ENCODE measurements around the gene TRIM9. TPM values are rescaled to one million over a fixed set of nuclear protein-coding genes. Genes with fewer than 3 reads are reported as not detected.
A peak's percentile ranks its signal among the peaks of the same experiment; 100 is the strongest.
"Not testable (repeated sequence)": the region's sequence is repeated elsewhere in the genome, so short reads cannot be mapped to it uniquely, and the experiment has no call there.

TRIM9 gene
- total RNA-seq, 1 experiment from 2014 or later, result 0.63 TPM

DNA sequence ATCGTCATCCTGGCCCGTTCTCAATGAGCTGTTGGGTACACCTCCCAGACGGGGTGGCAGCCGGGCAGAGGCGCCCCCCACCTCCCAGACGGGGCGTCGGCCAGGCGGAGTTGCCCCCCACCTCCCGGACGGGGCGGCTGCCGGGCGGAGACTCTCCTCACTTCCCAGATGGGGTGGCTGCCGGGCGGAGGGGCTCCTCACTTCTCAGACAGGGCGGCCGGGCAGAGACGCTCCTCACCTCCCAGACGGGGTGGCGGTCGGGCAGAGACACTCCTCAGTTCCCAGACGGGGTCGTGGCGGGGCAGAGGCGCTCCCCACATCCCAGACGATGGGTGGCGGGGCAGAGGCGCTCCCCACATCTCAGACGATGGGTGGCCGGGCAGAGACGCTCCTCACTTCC, 138.5 kb downstream of the TRIM9 start:
- not testable (repeated sequence) for H3K4me3 ChIP-seq (ENCODE audit: low read length); DNase-seq; H3K4me2 ChIP-seq (ENCODE audit: low read depth, low read length, poor library complexity, severe bottlenecking); H3K36me3 ChIP-seq (ENCODE audit: insufficient read depth, low read length); H3K9me3 ChIP-seq (ENCODE audit: low read length); H2AFZ ChIP-seq (ENCODE audit: low read length); H3K9me2 ChIP-seq (replicated peaks; ENCODE audit: insufficient read depth, low read length); H4K20me1 ChIP-seq (ENCODE audit: insufficient read depth, low read depth, low read length); H3K27ac ChIP-seq (ENCODE audit: low read length); H3K79me2 ChIP-seq (ENCODE audit: low read length); H3K9ac ChIP-seq (ENCODE audit: low read length); H3K4me1 ChIP-seq (ENCODE audit: low read length); H3K27me3 ChIP-seq (ENCODE audit: low read length)

DNA sequence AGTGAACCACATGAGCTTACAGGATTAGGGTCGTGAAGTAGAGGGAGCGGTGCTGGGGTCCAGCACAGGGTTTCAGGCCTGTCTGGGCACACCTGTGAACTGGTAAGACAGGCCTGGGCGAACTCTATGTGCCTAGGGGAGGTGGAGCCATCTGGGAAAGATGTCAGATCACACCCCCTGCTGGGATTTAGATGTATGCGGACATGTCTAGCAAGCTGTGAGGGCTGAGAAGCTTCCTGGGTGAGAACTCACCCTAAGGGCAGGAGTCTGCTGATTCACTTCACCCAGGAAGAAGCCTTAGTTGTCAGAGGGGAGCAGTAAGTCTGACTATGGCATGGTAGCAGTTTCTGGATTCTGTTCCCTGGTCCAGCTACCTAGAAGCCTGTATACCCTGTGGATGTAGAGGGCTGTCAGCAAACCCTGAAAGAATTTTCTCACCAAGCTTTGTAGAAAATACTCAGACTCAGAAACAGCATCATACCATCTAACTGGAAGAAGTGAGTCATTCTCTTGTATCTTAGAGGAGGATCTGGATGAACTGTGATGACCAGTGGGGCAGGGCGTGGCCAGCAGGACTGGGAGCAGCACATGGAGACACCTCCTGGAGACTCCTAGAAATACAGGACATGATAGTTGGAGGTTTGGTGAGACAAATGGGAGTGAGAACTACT, 139.4 kb downstream of the TRIM9 start:
- DNase-seq, result no peak
- Histone ChIP-seq H4K20me1 (ENCODE audit: insufficient read depth, low read depth, low read length) (no peaks in the 10 kb centered on the region), H3K27ac (ENCODE audit: low read length) (no peak overlapping the region), H3K4me1 (ENCODE audit: low read length) (no peaks in the 10 kb centered on the region), H3K79me2 (ENCODE audit: low read length) (no peaks in the 10 kb centered on the region), H3K4me2 (ENCODE audit: low read depth, low read length, poor library complexity, severe bottlenecking) (no peak overlapping the region), H3K9ac (ENCODE audit: low read length) (no peak overlapping the region), H3K27me3 (ENCODE audit: low read length) (no peaks in the 10 kb centered on the region), H3K9me2 (replicated peaks; ENCODE audit: insufficient read depth, low read length) (no peaks in the 10 kb centered on the region), H3K4me3 (ENCODE audit: low read length) (no peak overlapping the region), H3K9me3 (ENCODE audit: low read length) (no peaks in the 10 kb centered on the region), H3K36me3 (ENCODE audit: insufficient read depth, low read length) (no peaks in the 10 kb centered on the region), H2AFZ (ENCODE audit: low read length) (no peak overlapping the region)

DNA sequence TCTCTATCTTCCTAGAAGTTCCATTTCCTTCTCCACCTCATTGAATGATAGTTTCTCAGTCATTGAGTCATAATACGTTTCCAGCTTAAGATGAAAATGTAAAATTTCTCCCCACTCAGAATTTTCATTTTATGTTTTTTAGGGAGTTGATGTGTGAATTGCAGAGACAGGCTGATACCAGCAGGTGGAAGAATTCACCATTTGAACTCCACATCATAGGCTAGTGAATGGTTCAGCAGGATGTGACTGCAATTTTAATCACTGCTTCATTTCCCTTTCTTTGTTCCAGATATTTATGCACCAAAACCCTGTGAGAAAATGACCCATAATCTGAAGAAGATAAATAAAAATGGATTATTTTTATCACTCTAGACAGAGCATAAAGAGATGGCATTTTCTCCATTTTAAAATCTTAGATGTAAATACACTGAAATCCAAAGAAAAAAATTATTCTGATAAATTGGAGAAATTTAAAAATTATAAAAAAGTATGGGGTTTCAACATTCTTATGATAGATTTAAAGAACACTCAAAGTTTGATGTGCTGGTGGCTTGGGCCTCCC, 140.0 kb downstream of the TRIM9 start:
- Histone ChIP-seq H4K20me1 (ENCODE audit: insufficient read depth, low read depth, low read length) (no peaks in the 10 kb centered on the region), H3K9ac (ENCODE audit: low read length) (no peak overlapping the region), H3K36me3 (ENCODE audit: insufficient read depth, low read length) (no peaks in the 10 kb centered on the region), H3K27ac (ENCODE audit: low read length) (no peak overlapping the region), H3K4me1 (ENCODE audit: low read length) (no peaks in the 10 kb centered on the region), H3K27me3 (ENCODE audit: low read length) (no peaks in the 10 kb centered on the region), H3K4me2 (ENCODE audit: low read depth, low read length, poor library complexity, severe bottlenecking) (no peak overlapping the region), H3K4me3 (ENCODE audit: low read length) (no peak overlapping the region), H3K9me2 (replicated peaks; ENCODE audit: insufficient read depth, low read length) (no peaks in the 10 kb centered on the region), H3K9me3 (ENCODE audit: low read length) (no peaks in the 10 kb centered on the region), H2AFZ (ENCODE audit: low read length) (no peak overlapping the region), H3K79me2 (ENCODE audit: low read length) (no peaks in the 10 kb centered on the region)
- DNase-seq, result peak; percentile 73

DNA sequence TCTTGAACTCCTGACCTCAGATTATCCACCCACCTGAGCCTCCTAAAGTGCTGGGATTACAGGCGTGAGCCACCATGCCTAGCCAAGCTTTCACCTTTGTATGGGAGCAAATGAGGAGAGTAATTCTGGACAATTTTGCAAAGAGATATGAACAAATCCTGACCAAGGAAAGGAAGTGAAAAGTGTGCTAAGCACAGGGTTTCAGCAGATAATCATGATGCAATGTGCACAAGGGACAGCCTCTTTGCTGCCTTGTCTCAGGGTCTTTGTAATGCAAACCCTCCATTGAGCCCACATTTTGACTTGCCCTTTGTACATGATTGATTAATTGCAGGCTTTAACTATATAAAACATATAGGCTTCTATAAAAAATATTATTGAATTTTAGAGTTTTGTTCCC, 141.4 kb downstream of the TRIM9 start:
- no peaks in the 10 kb centered on the region for H3K27me3 ChIP-seq (ENCODE audit: low read length)
- H2AFZ ChIP-seq (ENCODE audit: low read length), result no peak overlapping the region
- H3K9me2 ChIP-seq (replicated peaks; ENCODE audit: insufficient read depth, low read length), result no peaks in the 10 kb centered on the region
- H3K27ac ChIP-seq (ENCODE audit: low read length), result no peak overlapping the region
- no peak for DNase-seq
- no peaks in the 10 kb centered on the region for H4K20me1 ChIP-seq (ENCODE audit: insufficient read depth, low read depth, low read length)
- H3K4me3 ChIP-seq (ENCODE audit: low read length), result no peak overlapping the region
- H3K4me2 ChIP-seq (ENCODE audit: low read depth, low read length, poor library complexity, severe bottlenecking), result no peak overlapping the region
- H3K36me3 ChIP-seq (ENCODE audit: insufficient read depth, low read length), result no peaks in the 10 kb centered on the region
- no peaks in the 10 kb centered on the region for H3K9me3 ChIP-seq (ENCODE audit: low read length)
- no peak overlapping the region for H3K9ac ChIP-seq (ENCODE audit: low read length)
- no peaks in the 10 kb centered on the region for H3K79me2 ChIP-seq (ENCODE audit: low read length)
- H3K4me1 ChIP-seq (ENCODE audit: low read length), result no peaks in the 10 kb centered on the region

DNA sequence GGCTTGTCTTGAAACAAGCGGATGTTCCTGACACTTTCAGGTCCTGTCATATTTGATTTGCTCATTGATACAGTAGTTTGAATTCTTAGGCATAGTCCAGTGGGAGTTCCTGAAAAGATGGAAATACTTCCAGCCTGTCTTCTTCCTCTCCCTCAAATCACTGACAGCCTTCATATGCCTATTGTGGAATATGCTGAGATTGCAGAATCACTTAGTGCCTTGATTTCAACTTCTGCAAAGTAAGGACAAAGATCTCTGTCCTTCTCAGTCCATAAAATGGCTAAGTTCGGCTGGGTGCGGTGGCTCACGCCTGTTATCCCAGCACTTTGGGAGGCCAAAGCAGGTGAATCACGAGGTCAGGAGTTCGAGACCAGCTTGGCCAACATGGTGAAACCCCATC, 143.9 kb downstream of the TRIM9 start:
- no peak for DNase-seq
- H3K27ac ChIP-seq (ENCODE audit: low read length), result no peak overlapping the region
- H4K20me1 ChIP-seq (ENCODE audit: insufficient read depth, low read depth, low read length), result no peaks in the 10 kb centered on the region
- H3K9ac ChIP-seq (ENCODE audit: low read length), result no peak overlapping the region
- no peaks in the 10 kb centered on the region for H3K4me1 ChIP-seq (ENCODE audit: low read length)
- H3K36me3 ChIP-seq (ENCODE audit: insufficient read depth, low read length), result no peaks in the 10 kb centered on the region
- H3K79me2 ChIP-seq (ENCODE audit: low read length), result no peaks in the 10 kb centered on the region
- H3K9me3 ChIP-seq (ENCODE audit: low read length), result no peaks in the 10 kb centered on the region
- H3K9me2 ChIP-seq (replicated peaks; ENCODE audit: insufficient read depth, low read length), result no peaks in the 10 kb centered on the region
- H3K4me2 ChIP-seq (ENCODE audit: low read depth, low read length, poor library complexity, severe bottlenecking), result no peak overlapping the region
- H3K27me3 ChIP-seq (ENCODE audit: low read length), result no peaks in the 10 kb centered on the region
- no peak overlapping the region for H2AFZ ChIP-seq (ENCODE audit: low read length)
- H3K4me3 ChIP-seq (ENCODE audit: low read length), result no peak overlapping the region

DNA sequence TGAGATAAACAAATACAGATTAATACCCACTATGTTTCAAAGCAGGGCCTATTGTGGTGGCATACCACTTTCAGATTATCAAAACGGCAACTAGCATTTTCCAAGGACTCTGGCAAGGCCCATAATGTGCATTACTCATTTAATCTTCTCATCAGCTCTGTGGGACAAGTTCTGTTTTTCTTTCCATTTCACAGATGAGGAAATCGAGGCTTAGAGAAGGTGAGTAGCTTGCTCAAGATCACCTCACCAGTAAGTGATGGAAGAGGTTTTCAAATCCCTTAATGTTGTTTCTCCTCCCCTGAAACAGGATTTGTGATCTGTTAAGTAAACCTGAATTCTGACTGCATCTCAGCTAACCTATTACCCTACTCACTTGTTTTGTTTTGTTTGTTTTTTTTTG, 146.7 kb downstream of the TRIM9 start:
- DNase-seq, result no peak
- Histone ChIP-seq H3K27me3 (ENCODE audit: low read length) (no peaks in the 10 kb centered on the region), H3K9me3 (ENCODE audit: low read length) (no peaks in the 10 kb centered on the region), H3K9me2 (replicated peaks; ENCODE audit: insufficient read depth, low read length) (no peaks in the 10 kb centered on the region), H4K20me1 (ENCODE audit: insufficient read depth, low read depth, low read length) (no peaks in the 10 kb centered on the region), H3K4me3 (ENCODE audit: low read length) (no peak overlapping the region), H3K79me2 (ENCODE audit: low read length) (no peaks in the 10 kb centered on the region), H2AFZ (ENCODE audit: low read length) (no peak overlapping the region), H3K4me2 (ENCODE audit: low read depth, low read length, poor library complexity, severe bottlenecking) (no peak overlapping the region), H3K4me1 (ENCODE audit: low read length) (no peaks in the 10 kb centered on the region), H3K9ac (ENCODE audit: low read length) (no peak overlapping the region), H3K36me3 (ENCODE audit: insufficient read depth, low read length) (no peaks in the 10 kb centered on the region), H3K27ac (ENCODE audit: low read length) (no peak overlapping the region)

DNA sequence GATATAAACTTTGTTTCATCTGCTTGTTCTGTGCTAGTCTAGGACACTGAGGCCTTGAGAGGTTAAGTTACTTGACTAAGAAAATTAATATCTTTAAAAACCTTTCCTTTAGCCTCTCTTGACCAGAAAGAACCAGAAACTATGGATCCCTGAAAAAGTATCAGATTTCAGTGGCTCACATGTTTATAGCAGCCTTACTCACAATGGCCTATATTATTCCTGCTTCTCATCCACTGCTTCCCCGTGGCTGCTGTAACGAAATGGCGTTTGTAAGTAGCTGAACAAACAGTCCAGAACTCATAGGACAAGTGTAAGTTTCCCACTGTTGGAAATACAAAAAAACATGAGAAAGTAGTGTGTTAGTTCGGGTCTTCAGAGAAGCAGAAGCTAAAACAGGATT, 147.5 kb downstream of the TRIM9 start:
- no peaks in the 10 kb centered on the region for H4K20me1 ChIP-seq (ENCODE audit: insufficient read depth, low read depth, low read length)
- no peak overlapping the region for H2AFZ ChIP-seq (ENCODE audit: low read length)
- no peak overlapping the region for H3K4me2 ChIP-seq (ENCODE audit: low read depth, low read length, poor library complexity, severe bottlenecking)

DNA sequence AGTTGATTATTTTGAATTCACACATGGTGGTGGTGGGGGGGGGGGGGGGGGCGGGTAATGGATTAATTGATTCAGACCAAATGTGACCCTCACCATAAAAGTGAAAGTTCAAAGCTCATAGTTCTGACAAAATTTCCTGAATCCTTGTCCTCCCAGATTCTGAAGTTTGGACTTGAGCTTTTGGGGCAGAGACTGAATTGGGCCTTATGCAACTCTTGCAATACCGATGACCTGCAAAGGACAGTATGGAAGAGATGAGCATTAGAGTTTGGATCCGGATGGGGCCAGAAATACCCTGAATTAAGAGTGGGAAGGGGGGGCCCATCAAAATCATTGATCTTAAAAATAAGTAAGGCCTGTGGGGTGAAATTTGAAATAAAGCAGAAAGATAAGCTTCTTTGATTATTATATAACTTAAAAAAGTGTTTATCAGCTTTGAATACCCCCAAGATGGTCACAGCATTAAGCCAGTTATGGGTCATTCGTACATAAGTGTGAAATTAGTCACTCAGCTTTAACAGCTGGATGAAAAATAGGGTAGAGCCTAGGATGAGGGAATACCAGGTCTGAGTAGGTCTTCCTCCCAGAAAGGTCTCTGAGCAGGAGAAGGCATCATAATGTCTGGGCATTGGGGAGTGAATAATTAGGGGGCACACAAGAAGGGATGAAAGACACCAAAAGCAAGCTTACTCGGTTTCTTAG, 148.5 kb downstream of the TRIM9 start:
- Histone ChIP-seq H3K4me3 (ENCODE audit: low read length) (no peak overlapping the region), H3K4me2 (ENCODE audit: low read depth, low read length, poor library complexity, severe bottlenecking) (no peak overlapping the region), H3K9me3 (ENCODE audit: low read length) (no peaks in the 10 kb centered on the region), H3K9ac (ENCODE audit: low read length) (no peak overlapping the region), H3K4me1 (ENCODE audit: low read length) (no peaks in the 10 kb centered on the region), H4K20me1 (ENCODE audit: insufficient read depth, low read depth, low read length) (no peaks in the 10 kb centered on the region), H2AFZ (ENCODE audit: low read length) (no peak overlapping the region), H3K27ac (ENCODE audit: low read length) (no peak overlapping the region), H3K27me3 (ENCODE audit: low read length) (no peaks in the 10 kb centered on the region), H3K36me3 (ENCODE audit: insufficient read depth, low read length) (no peaks in the 10 kb centered on the region), H3K79me2 (ENCODE audit: low read length) (no peaks in the 10 kb centered on the region), H3K9me2 (replicated peaks; ENCODE audit: insufficient read depth, low read length) (no peaks in the 10 kb centered on the region)
- DNase-seq, result no peak

More for the DNA sequence above, 147.5 kb downstream of the TRIM9 start:
- Histone ChIP-seq H3K4me3 (ENCODE audit: low read length) (no peak overlapping the region), H3K27me3 (ENCODE audit: low read length) (no peaks in the 10 kb centered on the region), H3K36me3 (ENCODE audit: insufficient read depth, low read length) (no peaks in the 10 kb centered on the region), H3K9ac (ENCODE audit: low read length) (no peak overlapping the region), H3K27ac (ENCODE audit: low read length) (no peak overlapping the region), H3K9me3 (ENCODE audit: low read length) (no peaks in the 10 kb centered on the region), H3K9me2 (replicated peaks; ENCODE audit: insufficient read depth, low read length) (no peaks in the 10 kb centered on the region), H3K4me1 (ENCODE audit: low read length) (no peaks in the 10 kb centered on the region), H3K79me2 (ENCODE audit: low read length) (no peaks in the 10 kb centered on the region)
- DNase-seq, result no peak

All from Karpas-422 (cell line).